ENCODE data around the gene SMOC1.

SMOC1 gene

GRCh38 chr14:70032016-70032415 is 152.8 kb downstream of the SMOC1 start:
- H2AK5ac ChIP-seq (ENCODE audit: low read depth, low read length) = no peak overlapping the region
- no peak overlapping the region for H4K91ac ChIP-seq (ENCODE audit: low read depth, low read length, poor library complexity)
- H3K36me3 ChIP-seq (replicated peaks in 1 of 2; ENCODE audit: control insufficient read depth in 2 of 2, insufficient read depth in 2 of 2, low read length in 2 of 2) = peaks cover 25 to 60% of the 10 kb centered on the region in 2 donors
- DNase-seq (ENCODE audit: low spot score) = no peak
- H3K27ac ChIP-seq (replicated peaks; ENCODE audit: low read length) = peak overlapping the region; percentile 6
- no peak overlapping the region for H2BK5ac ChIP-seq (ENCODE audit: low read length)
- H3K4ac ChIP-seq (ENCODE audit: low read length) = no peak overlapping the region
- H3K9me3 ChIP-seq (replicated peaks in 1 of 2; ENCODE audit: control insufficient read depth in 2 of 2, insufficient read depth in 1 of 2, low read depth in 1 of 2, low read length in 2 of 2) = no peaks in the 10 kb centered on the region
- H3K14ac ChIP-seq (ENCODE audit: low read length) = no peak overlapping the region
- H2BK12ac ChIP-seq (ENCODE audit: low read length) = no peak overlapping the region
- H4K8ac ChIP-seq (ENCODE audit: low read depth, low read length) = no peak overlapping the region
- H3K79me1 ChIP-seq (ENCODE audit: low read depth, low read length) = no peaks in the 10 kb centered on the region
- H2AFZ ChIP-seq (ENCODE audit: low read length) = no peak overlapping the region
- H3K18ac ChIP-seq (ENCODE audit: low read length) = no peak overlapping the region
- H3K23ac ChIP-seq (ENCODE audit: low read depth, low read length, poor library complexity) = no peak overlapping the region
- H3K4me1 ChIP-seq (ENCODE audit: control insufficient read depth in 2 of 2, insufficient read depth in 1 of 2, low read depth in 1 of 2, low read length in 2 of 2) = peaks cover 0 to 17% of the 10 kb centered on the region in 2 donors
- no peak overlapping the region for H3K4me2 ChIP-seq (ENCODE audit: insufficient read depth, low read length, poor library complexity, severe bottlenecking)
- no peak overlapping the region for H2BK120ac ChIP-seq (ENCODE audit: low read depth, low read length)
- WGBS, 2 donors (ENCODE audit: extremely low coverage in 2 of 2, insufficient read length in 2 of 2, insufficient replicate concordance in 1 of 2) = no CpG with 5 or more reads among the region's 9 CpGs
- no peak overlapping the region for H3K9ac ChIP-seq (ENCODE audit: low read depth, low read length, poor library complexity)
- no peaks in the 10 kb centered on the region for H3K27me3 ChIP-seq (ENCODE audit: control insufficient read depth in 3 of 3, insufficient read depth in 3 of 3, low read depth in 1 of 3, low read length in 3 of 3)
- no peak overlapping the region for H2BK15ac ChIP-seq (ENCODE audit: low read length)
- H3K4me3 ChIP-seq (ENCODE audit: low read length in 2 of 2) = no peak overlapping the region

DNA sequence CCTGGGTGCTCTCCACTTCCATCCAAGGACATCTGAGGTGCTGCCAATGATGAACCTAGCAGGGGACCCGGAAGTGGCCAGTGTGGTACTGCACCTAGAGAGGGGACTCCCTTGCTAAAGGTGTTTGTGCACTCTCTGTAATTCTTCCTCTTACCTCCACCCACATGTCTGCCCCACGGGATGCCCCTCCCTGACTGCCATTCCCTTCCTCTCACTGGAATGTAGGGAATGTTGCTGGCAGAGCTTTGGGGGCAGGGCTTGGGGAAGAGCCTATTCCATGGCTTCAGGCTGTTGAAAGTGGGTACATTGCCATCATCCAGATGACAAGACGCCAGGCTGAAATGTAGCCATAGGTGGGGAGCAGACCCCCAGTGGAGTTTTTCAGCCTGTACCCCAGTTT is 153.2 kb downstream of the SMOC1 start:
- no peak overlapping the region for H3K4me2 ChIP-seq (ENCODE audit: insufficient read depth, low read length, poor library complexity, severe bottlenecking)
- WGBS, 2 donors (ENCODE audit: extremely low coverage in 2 of 2, insufficient read length in 2 of 2, insufficient replicate concordance in 1 of 2) = no CpG with 5 or more reads among the region's 3 CpGs
- DNase-seq (ENCODE audit: low spot score) = no peak
- H2BK5ac ChIP-seq (ENCODE audit: low read length) = no peak overlapping the region
- H3K36me3 ChIP-seq (replicated peaks in 1 of 2; ENCODE audit: control insufficient read depth in 2 of 2, insufficient read depth in 2 of 2, low read length in 2 of 2) = peaks cover 25 to 55% of the 10 kb centered on the region in 2 donors
- H3K14ac ChIP-seq (ENCODE audit: low read length) = no peak overlapping the region
- peaks cover 0 to 15% of the 10 kb centered on the region in 2 donors for H3K4me1 ChIP-seq (ENCODE audit: control insufficient read depth in 2 of 2, insufficient read depth in 1 of 2, low read depth in 1 of 2, low read length in 2 of 2)
- no peak overlapping the region for H2BK120ac ChIP-seq (ENCODE audit: low read depth, low read length)
- H3K79me1 ChIP-seq (ENCODE audit: low read depth, low read length) = no peaks in the 10 kb centered on the region
- no peaks in the 10 kb centered on the region for H3K9me3 ChIP-seq (replicated peaks in 1 of 2; ENCODE audit: control insufficient read depth in 2 of 2, insufficient read depth in 1 of 2, low read depth in 1 of 2, low read length in 2 of 2)
- no peak overlapping the region for H3K9ac ChIP-seq (ENCODE audit: low read depth, low read length, poor library complexity)
- H2AK5ac ChIP-seq (ENCODE audit: low read depth, low read length) = no peak overlapping the region
- no peak overlapping the region for H3K23ac ChIP-seq (ENCODE audit: low read depth, low read length, poor library complexity)
- H3K4me3 ChIP-seq (ENCODE audit: low read length in 2 of 2) = no peak overlapping the region
- no peak overlapping the region for H2AFZ ChIP-seq (ENCODE audit: low read length)
- no peak overlapping the region for H4K8ac ChIP-seq (ENCODE audit: low read depth, low read length)
- H2BK15ac ChIP-seq (ENCODE audit: low read length) = no peak overlapping the region
- H3K4ac ChIP-seq (ENCODE audit: low read length) = no peak overlapping the region
- H3K27me3 ChIP-seq (ENCODE audit: control insufficient read depth in 3 of 3, insufficient read depth in 3 of 3, low read depth in 1 of 3, low read length in 3 of 3) = no peaks in the 10 kb centered on the region
- H4K91ac ChIP-seq (ENCODE audit: low read depth, low read length, poor library complexity) = no peak overlapping the region
- peak overlapping the region; percentile 18 for H3K27ac ChIP-seq (replicated peaks; ENCODE audit: low read length)
- H2BK12ac ChIP-seq (ENCODE audit: low read length) = no peak overlapping the region
- no peak overlapping the region for H3K18ac ChIP-seq (ENCODE audit: low read length)

DNA sequence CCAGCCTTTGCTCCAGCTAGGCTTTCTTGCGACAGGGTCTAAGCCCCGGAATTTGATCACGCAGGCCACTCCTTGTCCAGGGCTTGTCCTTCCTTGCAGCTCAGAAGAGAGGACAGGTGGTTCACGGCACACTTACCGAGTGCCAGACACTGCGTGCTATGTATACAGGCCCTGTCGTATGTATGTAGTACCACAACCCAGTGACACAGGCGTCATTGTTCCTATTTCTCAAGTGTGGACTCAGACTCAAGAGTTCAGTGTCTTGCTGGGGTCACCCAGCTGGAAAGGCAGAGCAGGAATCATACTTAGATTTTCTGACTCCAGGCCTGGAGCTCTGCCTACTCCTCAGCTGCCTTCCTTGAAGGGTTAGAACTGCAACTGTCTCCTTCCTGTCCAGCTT is 153.9 kb downstream of the SMOC1 start:
- H2BK120ac ChIP-seq (ENCODE audit: low read depth, low read length) = no peak overlapping the region
- no peak overlapping the region for H3K23ac ChIP-seq (ENCODE audit: low read depth, low read length, poor library complexity)
- no peak overlapping the region for H4K91ac ChIP-seq (ENCODE audit: low read depth, low read length, poor library complexity)
- no peaks in the 10 kb centered on the region for H3K27me3 ChIP-seq (ENCODE audit: control insufficient read depth in 3 of 3, insufficient read depth in 3 of 3, low read depth in 1 of 3, low read length in 3 of 3)
- no peak overlapping the region for H2BK5ac ChIP-seq (ENCODE audit: low read length)
- H3K4me3 ChIP-seq (ENCODE audit: low read length in 2 of 2) = no peak overlapping the region
- H3K4ac ChIP-seq (ENCODE audit: low read length) = no peak overlapping the region
- H2AK5ac ChIP-seq (ENCODE audit: low read depth, low read length) = no peak overlapping the region
- H3K18ac ChIP-seq (ENCODE audit: low read length) = peak overlapping the region; percentile 23
- no peak overlapping the region for H3K14ac ChIP-seq (ENCODE audit: low read length)
- peaks cover 0 to 13% of the 10 kb centered on the region in 2 donors for H3K4me1 ChIP-seq (ENCODE audit: control insufficient read depth in 2 of 2, insufficient read depth in 1 of 2, low read depth in 1 of 2, low read length in 2 of 2)
- H2BK15ac ChIP-seq (ENCODE audit: low read length) = no peak overlapping the region
- peak overlapping the region; percentile 18 for H3K27ac ChIP-seq (replicated peaks; ENCODE audit: low read length)
- H2AFZ ChIP-seq (ENCODE audit: low read length) = no peak overlapping the region
- WGBS, 2 donors (ENCODE audit: extremely low coverage in 2 of 2, insufficient read length in 2 of 2, insufficient replicate concordance in 1 of 2) = no CpG with 5 or more reads among the region's 8 CpGs
- peaks cover 21 to 50% of the 10 kb centered on the region in 2 donors for H3K36me3 ChIP-seq (replicated peaks in 1 of 2; ENCODE audit: control insufficient read depth in 2 of 2, insufficient read depth in 2 of 2, low read length in 2 of 2)
- H2BK12ac ChIP-seq (ENCODE audit: low read length) = no peak overlapping the region
- H4K8ac ChIP-seq (ENCODE audit: low read depth, low read length) = no peak overlapping the region
- DNase-seq (ENCODE audit: low spot score) = no peak
- no peaks in the 10 kb centered on the region for H3K79me1 ChIP-seq (ENCODE audit: low read depth, low read length)
- no peaks in the 10 kb centered on the region for H3K9me3 ChIP-seq (replicated peaks in 1 of 2; ENCODE audit: control insufficient read depth in 2 of 2, insufficient read depth in 1 of 2, low read depth in 1 of 2, low read length in 2 of 2)
- no peak overlapping the region for H3K9ac ChIP-seq (ENCODE audit: low read depth, low read length, poor library complexity)
- H3K4me2 ChIP-seq (ENCODE audit: insufficient read depth, low read length, poor library complexity, severe bottlenecking) = no peak overlapping the region

DNA sequence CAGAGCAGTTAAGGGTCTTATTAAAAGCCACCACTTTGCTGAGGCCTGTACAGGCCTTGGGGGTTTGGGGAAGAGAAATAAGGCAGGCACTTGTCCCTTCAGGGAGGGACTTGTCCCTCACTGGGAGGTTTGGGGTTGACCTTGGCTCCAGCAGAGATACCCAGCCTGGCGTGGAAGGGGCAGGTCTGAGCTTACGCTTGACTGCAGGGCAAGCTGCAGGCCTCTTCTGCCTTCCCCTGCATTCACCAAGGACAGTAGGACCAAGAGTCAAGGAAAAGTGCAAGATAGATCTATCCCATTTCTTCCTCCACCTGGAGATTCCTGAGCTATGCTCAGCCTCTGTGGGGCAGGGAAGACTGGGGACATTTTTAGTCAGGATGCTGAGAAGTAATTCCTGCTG is 154.3 kb downstream of the SMOC1 start:
- Histone ChIP-seq H3K18ac (ENCODE audit: low read length) (no peak overlapping the region), H3K4me1 (ENCODE audit: control insufficient read depth in 2 of 2, insufficient read depth in 1 of 2, low read depth in 1 of 2, low read length in 2 of 2) (peaks cover 0 to 13% of the 10 kb centered on the region in 2 donors), H3K23ac (ENCODE audit: low read depth, low read length, poor library complexity) (no peak overlapping the region), H3K4me3 (ENCODE audit: low read length in 2 of 2) (no peak overlapping the region), H3K4me2 (ENCODE audit: insufficient read depth, low read length, poor library complexity, severe bottlenecking) (no peak overlapping the region), H3K14ac (ENCODE audit: low read length) (no peak overlapping the region), H3K9ac (ENCODE audit: low read depth, low read length, poor library complexity) (no peak overlapping the region), H2AK5ac (ENCODE audit: low read depth, low read length) (no peak overlapping the region), H2AFZ (ENCODE audit: low read length) (no peak overlapping the region), H3K4ac (ENCODE audit: low read length) (no peak overlapping the region), H4K91ac (ENCODE audit: low read depth, low read length, poor library complexity) (no peak overlapping the region), H3K27ac (replicated peaks; ENCODE audit: low read length) (peak overlapping the region; percentile 18), H4K8ac (ENCODE audit: low read depth, low read length) (no peak overlapping the region), H3K27me3 (ENCODE audit: control insufficient read depth in 3 of 3, insufficient read depth in 3 of 3, low read depth in 1 of 3, low read length in 3 of 3) (no peaks in the 10 kb centered on the region), H2BK15ac (ENCODE audit: low read length) (no peak overlapping the region), H2BK12ac (ENCODE audit: low read length) (no peak overlapping the region), H2BK5ac (ENCODE audit: low read length) (no peak overlapping the region), H3K79me1 (ENCODE audit: low read depth, low read length) (no peaks in the 10 kb centered on the region), H2BK120ac (ENCODE audit: low read depth, low read length) (no peak overlapping the region), H3K9me3 (replicated peaks in 1 of 2; ENCODE audit: control insufficient read depth in 2 of 2, insufficient read depth in 1 of 2, low read depth in 1 of 2, low read length in 2 of 2) (no peaks in the 10 kb centered on the region), H3K36me3 (replicated peaks in 1 of 2; ENCODE audit: control insufficient read depth in 2 of 2, insufficient read depth in 2 of 2, low read length in 2 of 2) (peaks cover 18 to 46% of the 10 kb centered on the region in 2 donors)
- no peak for DNase-seq (ENCODE audit: low spot score)
- no CpG with 5 or more reads among the region's 2 CpGs for WGBS, 2 donors (ENCODE audit: extremely low coverage in 2 of 2, insufficient read length in 2 of 2, insufficient replicate concordance in 1 of 2)

Data from neuronal stem cell (in vitro differentiated cells).